Peyer's patch (tissue), 4 donors: ENCODE data around the gene MRPL37. TPM values are rescaled to one million over a fixed set of nuclear protein-coding genes. Genes with fewer than 3 reads are reported as not detected.

Experiments used
- DNase-seq, 3 donors: peaks; one replicate each; pipeline ENCODE4 v3.0.0-alpha.2; 2017 to 2019
- H3K27ac ChIP-seq, 4 donors: fragments of 200-600 bp; sonication (generic); one replicate each; pipeline ENCODE4 v1.5.1; 2016 to 2019
- H3K27me3 ChIP-seq, 2 donors: fragments of 200-600 bp; sonication (generic); one replicate each; pipeline ENCODE4 v1.5.1; 2019
- H3K36me3 ChIP-seq, 3 donors: fragments of 200-600 bp; sonication (generic); one replicate each; pipeline ENCODE4 v1.5.1; 2016 to 2019
- H3K4me1 ChIP-seq, 4 donors: fragments of 200-600 bp; sonication (generic); one replicate each; pipeline ENCODE4 v1.5.1; 2016 to 2019
- H3K4me3 ChIP-seq, 4 donors: fragments of 200-600 bp; sonication (generic); 1 replicate in 3 of 4; 2 replicates in 1 of 4; pipeline ENCODE4 v1.5.1; 2016 to 2019; ENCODE audit warnings: mild to moderate bottlenecking in 1 of 4
- H3K9me3 ChIP-seq, 4 donors: fragments of 200-600 bp; sonication (generic); one replicate each; pipeline ENCODE4 v1.5.1; 2016 to 2019; ENCODE audit warnings: mild to moderate bottlenecking in 1 of 4
- CTCF ChIP-seq, 6 experiments: fragments of 450-650 bp in 4 of 6; fragments of 200-600 bp in 2 of 6; sonication (generic) in 1 of 6; IDR thresholded peaks; one replicate each; pipeline ENCODE4 v1.5.1; 2017 to 2019; ENCODE audit warnings: antibody characterized with exemption in 6 of 6, mild to moderate bottlenecking in 3 of 6, moderate library complexity in 1 of 6
- POLR2A ChIP-seq, 2 donors: fragments of 450-650 bp; IDR thresholded peaks; one replicate each; pipeline ENCODE4 v1.5.1; 2017; ENCODE audit warnings: antibody characterized with exemption in 2 of 2, mild to moderate bottlenecking in 2 of 2, moderate library complexity in 2 of 2
- total RNA-seq, 4 donors: library from RNA; depleted of rRNA; stranded (reverse); fragments of >200 nt; gene quantifications; one replicate each; pipeline ENCODE4 v1.1.0, GENCODE V29; 2016

The MRPL37 gene
- 10 to 100 TPM; 52.8 to 58.3 (median 54.5) TPM for total RNA-seq

DNA sequence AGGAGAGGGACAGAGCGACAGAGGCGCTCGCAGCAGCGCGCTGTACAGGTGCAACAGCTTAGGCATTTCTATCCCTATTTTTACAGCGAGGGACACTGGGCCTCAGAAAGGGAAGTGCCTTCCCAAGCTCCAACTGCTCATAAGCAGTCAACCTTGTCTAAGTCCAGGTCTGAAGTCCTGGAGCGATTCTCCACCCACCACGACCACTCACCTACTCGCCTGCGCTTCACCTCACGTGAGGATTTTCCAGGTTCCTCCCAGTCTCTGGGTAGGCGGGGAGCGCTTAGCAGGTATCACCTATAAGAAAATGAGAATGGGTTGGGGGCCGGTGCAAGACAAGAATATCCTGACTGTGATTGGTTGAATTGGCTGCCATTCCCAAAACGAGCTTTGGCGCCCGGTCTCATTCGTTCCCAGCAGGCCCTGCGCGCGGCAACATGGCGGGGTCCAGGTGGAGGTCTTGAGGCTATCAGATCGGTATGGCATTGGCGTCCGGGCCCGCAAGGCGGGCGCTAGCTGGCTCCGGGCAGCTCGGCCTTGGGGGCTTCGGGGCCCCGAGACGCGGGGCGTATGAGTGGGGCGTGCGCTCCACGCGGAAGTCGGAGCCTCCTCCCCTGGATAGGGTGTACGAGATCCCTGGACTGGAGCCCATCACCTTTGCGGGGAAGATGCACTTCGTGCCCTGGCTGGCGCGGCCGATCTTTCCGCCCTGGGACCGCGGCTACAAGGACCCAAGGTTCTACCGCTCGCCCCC lies at the start of gene MRPL37, which contains the start of gene CYB5RL:
MRPL37 (plus strand) TSS at position 403 of the 754 bp plus-strand sequence; CDS start at position 480, 77 bp downstream.
CYB5RL (minus strand) TSS at position 266 of the 754 bp plus-strand sequence. CDS start 4,414 bp downstream, outside the sequence.
- no peak for TF ChIP-seq CTCF (IDR thresholded peaks at IDR 0.05)
- TF ChIP-seq POLR2A (IDR thresholded peaks at IDR 0.05): peak; percentile 10 to 54
- Histone ChIP-seq H3K36me3 (peaks cover 0 to 15% (median 0%) of the 10 kb centered on the region in 3 donors), H3K4me1 (peaks cover 5 to 24% (median 10%) of the 10 kb centered on the region in 4 donors), H3K27ac (peak within 1 kb of the TSS; percentile 66 to 86 (median 72)), H3K4me3 (peak within 1 kb of the TSS; percentile 81 to 97 (median 90)), H3K9me3 (no peaks in the 10 kb centered on the region), H3K27me3 (no peaks in the 10 kb centered on the region)
- DNase-seq: peak; percentile 92 to 96 (median 94)

DNA sequence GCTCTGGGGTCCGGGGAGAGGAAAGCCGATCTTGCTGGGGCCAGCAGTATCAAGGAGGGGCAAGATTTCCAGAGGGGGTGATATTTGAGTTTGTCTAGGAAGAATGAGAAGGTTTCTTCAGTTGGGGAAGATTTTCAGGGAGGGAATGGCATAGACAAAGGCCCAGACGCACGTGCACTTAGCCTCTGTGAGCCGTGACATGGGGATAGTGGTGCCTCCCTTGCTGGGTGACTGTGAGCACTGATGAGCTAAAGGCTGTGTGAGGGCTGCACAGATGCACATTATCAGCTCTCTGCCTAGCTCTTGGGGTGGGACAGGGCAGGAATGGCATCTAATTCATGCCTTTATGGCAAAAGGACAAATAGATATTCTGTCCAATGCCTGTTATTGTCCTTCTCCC lies 49.0 kb upstream of the MRPL37 start:
- Histone ChIP-seq H3K27ac (no peak overlapping the region), H3K4me3 (no peak overlapping the region), H3K4me1 (peaks cover 0 to 6% (median 0%) of the 10 kb centered on the region in 4 donors), H3K36me3 (no peaks in the 10 kb centered on the region), H3K27me3 (no peaks in the 10 kb centered on the region), H3K9me3 (no peaks in the 10 kb centered on the region)
- TF ChIP-seq CTCF (IDR thresholded peaks at IDR 0.05) (no peak), POLR2A (IDR thresholded peaks at IDR 0.05) (no peak)
- no peak for DNase-seq

DNA sequence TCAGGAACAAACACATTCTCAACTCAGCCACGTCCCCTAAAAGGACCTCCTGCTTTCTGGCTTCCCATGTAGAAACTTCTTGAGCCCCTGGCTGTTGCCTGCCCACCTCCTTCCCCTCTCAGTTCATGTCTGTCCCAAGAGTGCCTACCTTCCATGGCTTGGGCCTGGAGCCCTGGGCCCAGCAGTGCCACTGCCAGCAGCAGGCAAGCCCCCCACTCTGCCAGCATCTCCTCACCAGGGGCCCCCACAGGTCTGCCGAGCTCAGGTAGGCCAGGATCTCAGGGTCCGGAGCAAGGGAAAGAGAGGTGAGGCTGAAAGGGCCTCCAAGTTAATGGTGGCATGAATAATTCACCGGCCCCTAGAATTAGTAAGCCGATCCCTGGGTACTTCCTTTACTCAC lies 47.3 kb upstream of the MRPL37 start, which contains the start of gene CDCP2:
CDCP2 (minus strand) TSS at position 305 of the 400 bp plus-strand sequence; CDS start at position 227, 78 bp downstream.
- H3K27me3 ChIP-seq: no peaks in the 10 kb centered on the region
- no peak within 1 kb of the TSS for H3K27ac ChIP-seq
- no peak for DNase-seq
- no peaks in the 10 kb centered on the region for H3K9me3 ChIP-seq
- peaks cover 0 to 6% (median 0%) of the 10 kb centered on the region in 4 donors for H3K4me1 ChIP-seq
- TF ChIP-seq CTCF (IDR thresholded peaks at IDR 0.05): no peak
- no peak for TF ChIP-seq POLR2A (IDR thresholded peaks at IDR 0.05)
- H3K4me3 ChIP-seq: no peak within 1 kb of the TSS
- H3K36me3 ChIP-seq: no peaks in the 10 kb centered on the region

DNA sequence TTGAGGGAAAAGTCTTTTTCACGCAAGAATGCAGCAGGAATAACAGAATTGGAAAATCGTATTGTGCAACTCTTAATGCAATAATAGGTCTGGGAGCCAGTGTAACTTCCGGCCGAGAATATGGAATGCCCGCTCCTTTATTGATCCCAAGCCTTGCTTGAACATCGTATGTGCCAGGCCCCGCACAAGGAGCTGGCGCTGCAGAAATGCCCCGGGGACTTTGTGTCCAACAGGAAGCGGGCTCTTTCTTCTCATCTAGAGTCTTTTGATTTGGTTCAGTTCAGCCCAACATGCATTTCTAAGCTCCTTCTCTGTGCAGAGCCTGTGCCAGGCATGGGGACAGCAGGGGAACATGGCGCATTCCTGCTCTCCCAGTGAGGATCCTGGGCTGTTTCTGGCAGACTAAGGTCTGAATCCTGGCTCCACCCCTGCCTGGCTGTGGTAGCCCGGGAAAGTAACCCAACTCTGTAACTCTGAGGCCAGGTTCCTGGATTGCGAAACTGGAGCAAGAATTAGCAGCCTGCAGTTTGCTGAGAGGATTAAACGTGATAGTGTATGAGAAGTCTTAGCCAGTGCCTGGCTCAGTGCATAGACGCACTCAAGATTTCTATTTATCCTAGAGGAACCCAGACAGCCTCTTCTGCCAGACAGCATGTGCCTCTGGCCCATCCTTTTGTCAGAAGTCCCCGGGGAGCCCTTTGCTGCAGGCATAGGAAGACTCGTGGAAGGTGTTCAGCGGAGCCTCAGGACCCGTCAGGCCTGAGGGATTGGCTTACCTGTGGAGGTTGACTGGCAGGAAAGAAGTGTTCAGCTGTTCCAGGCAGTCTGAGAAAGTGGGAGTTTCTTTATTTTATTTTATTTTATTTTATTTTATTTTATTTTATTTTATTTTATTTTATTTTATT lies 46.2 kb upstream of the MRPL37 start:
- no peak overlapping the region for H3K27ac ChIP-seq
- no peak overlapping the region for H3K4me3 ChIP-seq
- H3K36me3 ChIP-seq: no peaks in the 10 kb centered on the region

More for the DNA sequence above, 46.2 kb upstream of the MRPL37 start:
- Histone ChIP-seq H3K27me3 (no peaks in the 10 kb centered on the region), H3K9me3 (no peaks in the 10 kb centered on the region), H3K4me1 (peaks cover 0 to 6% (median 0%) of the 10 kb centered on the region in 4 donors)
- TF ChIP-seq CTCF (IDR thresholded peaks at IDR 0.05) (no peak), POLR2A (IDR thresholded peaks at IDR 0.05) (no peak)
- DNase-seq: peak in 1 of 3 donors; percentile 62
